Posterior vena cava (tissue), 2 donors: Measurements from ENCODE around the gene GALNT11. TPM values are rescaled to one million over a fixed set of nuclear protein-coding genes. Genes with fewer than 3 reads are reported as not detected.
"Not testable (repeated sequence)": the region's sequence is repeated elsewhere in the genome, so short reads cannot be mapped to it uniquely, and the experiment has no call there.

Experiments used
- DNase-seq: peaks from one replicate; pipeline ENCODE4 v3.0.0-alpha.2; 2020; ENCODE audit warnings: low spot score
- intact Hi-C, 2 donors: fragments of 100-400 bp; cut with DNase I; formaldehyde crosslinking; loops; one replicate each; pipeline versions ENCODE4 v1.14.1 to v1.14.2; 2022 to 2023
- total RNA-seq, 2 donors: library from RNA; stranded (reverse); fragmentation: NEBNext Ultra II Directional; extraction: Animal tissue kit (Norgen Biotek cat#: 25700); gene quantifications; one replicate each; pipeline ENCODE4 v1.2.1, GENCODE V29; 2021
- donor health status: DM: yes; HTN: yes; CAD: no.
- donor health status: DM: yes; HTN: yes; CAD: no.

Gene GALNT11
- total RNA-seq, 2 donors from 2014 or later: 27.4 to 35.8 TPM

- intact Hi-C loops: no loop called here
- DNase-seq: no peak
Measured at GRCh38 chr7:152025937-152026890, 740 bp downstream of the GALNT11 start.

DNA sequence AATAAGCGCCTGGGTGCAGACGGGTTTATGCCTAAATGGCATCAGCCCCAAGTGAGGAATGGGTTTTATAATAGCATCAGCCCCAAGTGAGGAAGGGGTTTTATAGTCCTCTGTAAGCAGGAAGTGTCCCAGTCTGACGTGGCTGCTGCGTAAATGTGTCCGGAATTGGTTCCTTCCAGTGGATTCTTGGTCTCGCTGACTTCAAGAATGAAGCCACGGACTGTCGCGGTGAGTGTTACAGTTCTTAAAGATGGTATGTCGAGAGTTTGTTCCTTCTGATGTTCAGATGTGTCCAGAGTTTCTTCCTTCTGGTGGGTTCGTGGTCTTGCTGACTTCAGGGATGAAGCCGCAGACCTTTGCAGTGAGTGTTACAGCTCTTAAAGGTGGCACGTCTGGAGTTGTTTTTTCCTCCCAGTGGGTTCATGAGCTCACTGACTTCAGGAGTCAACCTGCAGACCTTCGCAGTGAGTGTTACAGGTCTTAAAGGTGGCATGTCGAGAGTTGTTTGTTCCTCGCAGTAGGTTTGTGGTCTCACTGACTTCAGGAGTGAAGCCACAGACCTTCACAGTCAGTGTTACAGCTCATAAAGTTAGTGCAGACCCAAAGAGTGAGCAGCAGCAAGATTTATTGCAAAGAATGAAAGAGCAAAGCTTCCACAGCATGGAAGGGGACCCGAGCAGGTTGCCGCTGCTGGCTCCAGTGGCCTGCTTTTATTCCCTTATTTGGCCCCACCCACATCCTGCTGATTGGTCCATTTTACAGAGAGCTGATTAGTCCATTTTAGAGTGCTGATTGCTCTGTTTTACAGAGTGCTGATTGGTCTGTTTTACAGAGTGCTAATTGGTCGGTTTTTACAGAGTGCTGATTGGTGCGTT lies 2.3 kb downstream of the GALNT11 start:
- intact Hi-C loops, DNase-seq: not testable (repeated sequence)

- intact Hi-C loops: not testable (repeated sequence)
- peak; percentile 87 for DNase-seq
Measured at GRCh38 chr7:152030059-152030458, 4.6 kb downstream of the GALNT11 start.

DNA sequence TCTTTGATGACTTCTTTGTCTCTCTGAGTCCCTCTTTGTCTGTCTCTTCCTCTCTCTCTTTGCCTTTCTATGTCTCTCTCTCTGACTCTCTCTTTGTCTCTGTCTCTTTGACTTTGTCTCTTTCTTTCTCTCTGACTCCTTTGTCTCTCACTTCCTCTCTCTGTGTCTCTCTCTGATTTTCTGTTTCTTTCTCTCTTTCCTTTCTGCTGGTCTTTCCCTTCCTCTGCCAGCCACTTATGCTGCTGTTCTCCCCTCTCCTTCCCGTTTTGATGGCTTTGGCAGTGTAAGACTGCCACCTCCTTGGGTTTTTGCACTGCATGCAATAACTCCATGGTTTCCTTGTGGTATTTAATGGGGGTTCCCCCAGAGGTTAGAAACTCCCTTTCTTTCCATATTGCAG lies 5.2 kb downstream of the GALNT11 start:
- intact Hi-C loops, DNase-seq: not testable (repeated sequence)

DNA sequence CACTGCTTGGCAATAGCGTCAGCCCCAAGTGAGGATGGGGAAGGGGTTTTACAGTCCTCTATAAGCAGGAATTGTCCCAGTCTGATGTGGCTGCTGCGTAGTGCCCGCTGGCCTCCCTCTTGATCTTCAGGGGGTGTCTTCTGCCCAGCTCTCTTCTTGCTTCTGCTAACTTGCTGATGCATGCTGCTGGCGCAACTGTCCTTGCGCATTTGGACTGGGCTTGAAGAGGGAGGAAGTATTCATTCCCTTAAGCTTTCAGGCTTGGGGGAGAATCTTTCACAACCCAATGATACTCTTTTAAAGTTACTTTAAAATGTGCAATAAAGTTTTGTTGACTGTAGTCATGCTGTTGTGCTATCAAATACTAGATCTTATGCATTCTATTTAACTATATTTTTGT lies 10.3 kb downstream of the GALNT11 start:
- intact Hi-C loops: no loop called here
- DNase-seq: no peak

DNA sequence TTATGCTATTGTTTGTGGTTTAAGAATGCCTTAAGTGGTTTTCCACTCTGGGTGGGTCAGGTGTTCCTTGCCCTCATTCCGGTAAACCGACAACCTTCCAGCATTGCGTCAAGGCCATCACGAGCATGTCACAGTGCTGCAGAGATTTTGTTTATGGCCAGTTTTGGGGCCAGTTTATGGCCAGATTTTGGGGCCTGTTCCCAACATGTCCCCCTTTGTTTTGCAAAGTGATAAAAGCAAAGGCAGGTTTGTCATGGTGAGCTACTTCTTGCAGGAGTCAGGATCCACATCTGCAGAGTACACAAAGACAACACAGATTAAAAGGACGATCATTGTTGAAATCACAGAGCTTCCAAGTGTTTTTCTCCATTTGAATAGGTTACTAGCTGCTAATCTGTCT lies 12.9 kb downstream of the GALNT11 start:
- DNase-seq, intact Hi-C loops: not testable (repeated sequence)

DNA sequence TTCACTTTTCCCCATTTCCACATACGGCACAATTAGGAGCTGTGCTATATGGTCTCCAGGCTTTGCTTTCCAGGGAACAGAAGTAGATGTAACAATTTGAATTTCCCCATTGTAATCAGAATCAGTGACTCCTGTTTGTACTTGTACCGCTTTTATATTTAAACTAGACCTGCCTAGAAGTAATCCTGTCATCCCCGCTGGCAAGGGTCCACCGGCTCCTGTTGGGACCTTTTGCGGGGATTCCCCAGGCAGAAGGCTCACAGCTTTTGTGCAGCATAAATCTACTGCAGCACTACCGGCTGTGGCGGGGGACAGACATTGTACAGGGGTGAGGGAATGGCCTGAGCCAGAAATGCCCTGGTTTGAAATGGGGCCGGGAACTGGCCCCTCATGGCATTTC lies 17.6 kb downstream of the GALNT11 start:
- intact Hi-C loops, DNase-seq: not testable (repeated sequence)

- intact Hi-C loops, DNase-seq: not testable (repeated sequence)
Measured at GRCh38 chr7:152044909-152045308, 19.4 kb downstream of the GALNT11 start.

GRCh38 chr7:152046531-152046930 lies 21.1 kb downstream of the GALNT11 start:
- intact Hi-C loops: no loop called here
- no peak for DNase-seq

DNA sequence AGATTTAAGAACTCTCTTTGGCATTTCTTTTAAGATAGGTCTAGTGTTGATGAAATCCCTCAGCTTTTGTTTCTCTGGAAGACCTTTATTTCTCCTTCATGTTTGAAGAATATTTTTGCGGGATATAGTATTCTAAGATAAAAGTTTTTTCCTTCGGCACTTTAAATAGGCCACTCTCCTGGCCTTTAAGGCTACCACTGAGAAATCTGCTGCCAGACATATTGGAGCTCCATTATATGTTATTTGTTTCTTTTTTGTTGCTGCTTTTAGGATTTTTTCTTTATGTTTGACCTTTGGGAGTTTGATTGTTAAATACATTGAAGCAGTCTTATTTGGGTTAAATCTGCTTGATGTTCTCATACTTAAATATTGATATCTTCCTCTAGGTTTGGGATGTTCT lies 22.6 kb downstream of the GALNT11 start:
- no peak for DNase-seq
- intact Hi-C loops: no loop called here

DNA sequence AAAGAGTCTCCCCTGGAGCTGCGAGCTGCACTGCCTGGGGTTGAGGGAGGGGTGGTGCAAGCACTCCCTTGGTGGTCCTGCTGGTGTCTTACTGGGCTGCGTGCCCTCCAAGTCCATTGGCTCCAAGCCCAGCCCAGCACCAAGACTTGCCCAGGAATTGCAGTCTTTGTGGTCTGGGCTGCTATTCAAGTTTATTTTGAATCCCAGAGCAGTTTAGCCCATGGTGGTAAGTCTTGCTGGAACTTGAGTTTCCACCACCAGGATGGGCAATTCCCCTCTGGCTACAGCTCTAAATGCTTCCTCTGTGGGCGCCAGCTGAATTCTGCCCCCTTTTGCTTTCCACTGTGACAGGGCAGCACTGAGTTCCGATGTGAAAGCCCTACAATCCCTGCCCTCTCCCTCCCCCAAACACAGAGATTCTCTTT lies 25.1 kb downstream of the GALNT11 start:
- intact Hi-C loops: no loop called here
- DNase-seq: no peak

GRCh38 chr7:152051968-152052367 lies 26.5 kb downstream of the GALNT11 start:
- intact Hi-C loops: no loop called here
- no peak for DNase-seq

- intact Hi-C loops: no loop called here
- DNase-seq: no peak
Measured at GRCh38 chr7:152052771-152053170, 27.3 kb downstream of the GALNT11 start.

GRCh38 chr7:152054367-152055230 lies 29.1 kb downstream of the GALNT11 start:
- DNase-seq: peak; percentile 85
- intact Hi-C loops: no loop called here

DNA sequence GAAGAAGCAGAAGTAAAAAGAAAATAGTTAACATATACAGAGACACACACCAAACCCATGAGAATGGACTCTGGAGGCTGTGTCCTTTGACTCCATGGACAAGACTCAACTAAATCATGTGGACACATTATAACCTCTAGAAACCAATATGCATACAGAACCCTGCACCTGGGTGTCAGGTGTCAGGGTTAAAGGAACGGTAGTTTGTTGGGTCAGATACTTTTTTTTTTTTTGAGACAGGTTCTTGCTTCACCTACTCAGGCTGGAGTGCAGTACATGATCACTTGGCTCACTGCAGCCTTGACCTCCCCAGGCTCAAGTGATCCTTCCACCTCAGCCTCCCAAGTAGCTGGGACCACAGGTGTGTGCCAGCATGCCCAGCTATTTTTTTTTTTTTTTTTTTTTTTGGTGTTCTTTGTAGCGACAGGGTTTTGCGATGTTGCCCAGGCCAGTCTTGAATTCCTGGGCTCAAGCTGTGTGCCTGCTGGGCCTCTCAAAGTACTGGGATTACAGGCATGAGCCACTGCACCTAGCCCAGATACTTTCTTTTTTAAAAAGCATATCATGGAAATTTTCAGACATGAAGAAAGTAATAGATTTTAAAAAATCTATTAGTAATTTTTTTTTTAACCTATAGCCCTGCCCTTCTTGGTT lies 31.3 kb downstream of the GALNT11 start:
- intact Hi-C loops: no loop called here
- no peak for DNase-seq

DNA sequence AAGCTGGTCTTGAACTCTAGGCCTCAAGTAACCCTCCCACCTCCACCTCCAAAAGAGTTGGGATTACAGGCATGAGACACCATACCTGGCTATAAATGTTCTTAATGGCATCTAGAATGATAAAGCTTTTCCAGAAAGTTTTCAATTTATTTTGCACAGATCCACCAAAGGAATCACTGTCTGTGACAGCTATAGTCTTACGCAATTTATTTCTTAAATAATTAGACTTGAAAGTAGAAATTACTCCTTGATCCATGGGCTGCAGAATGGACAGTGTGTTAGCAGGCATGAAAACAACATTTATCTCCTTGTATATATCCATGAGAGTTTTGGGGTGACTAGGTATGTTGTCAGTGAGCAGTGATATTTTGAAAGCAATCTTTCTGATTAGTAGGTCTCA lies 33.8 kb downstream of the GALNT11 start:
- intact Hi-C loops: no loop called here
- no peak for DNase-seq

DNA sequence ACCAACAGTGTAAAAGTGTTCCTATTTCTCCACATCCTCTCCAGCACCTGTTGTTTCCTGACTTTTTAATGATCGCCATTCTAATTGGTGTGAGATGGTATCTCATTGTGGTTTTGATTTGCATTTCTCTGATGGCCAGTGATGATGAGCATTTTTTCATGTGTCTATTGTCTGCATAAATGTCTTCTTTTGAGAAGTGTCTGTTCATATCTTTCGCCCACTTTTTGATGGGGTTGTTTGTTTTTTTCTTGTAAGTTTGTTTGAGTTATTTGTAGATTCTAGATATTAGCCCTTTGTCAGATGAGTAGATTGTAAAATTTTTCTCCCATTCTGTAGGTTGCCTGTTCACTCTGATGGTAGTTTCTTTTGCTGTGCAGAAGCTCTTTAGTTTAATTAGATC lies 35.6 kb downstream of the GALNT11 start:
- intact Hi-C loops, DNase-seq: not testable (repeated sequence)

DNA sequence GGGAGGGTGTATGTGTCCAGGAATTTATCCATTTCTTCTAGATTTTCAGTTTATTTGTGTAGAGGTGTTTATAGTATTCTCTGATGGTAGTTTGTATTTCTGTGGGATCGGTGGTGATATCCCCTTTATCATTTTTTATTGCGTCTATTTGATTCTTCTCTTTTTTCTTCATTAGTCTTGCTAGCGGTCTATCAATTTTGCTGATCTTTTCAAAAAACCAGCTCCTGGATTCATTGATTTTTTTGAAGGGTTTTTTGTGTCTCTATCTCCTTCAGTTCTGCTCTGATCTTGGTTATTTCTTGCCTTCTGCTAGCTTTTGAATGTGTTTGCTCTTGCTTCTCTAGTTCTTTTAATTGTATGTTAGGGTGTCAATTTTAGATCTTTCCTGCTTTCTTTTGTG lies 37.7 kb downstream of the GALNT11 start:
- DNase-seq, intact Hi-C loops: not testable (repeated sequence)

- DNase-seq, intact Hi-C loops: not testable (repeated sequence)
Measured at GRCh38 chr7:152063821-152064220, 38.3 kb downstream of the GALNT11 start.
